Cardiac fibroblast (primary cell): ENCODE measurements around the gene NAV2.
"Not testable (repeated sequence)": the region's sequence is repeated elsewhere in the genome, so short reads cannot be mapped to it uniquely, and the experiment has no call there.

Source experiments
- DNase-seq, 2 donors: peaks; one replicate each; pipeline versions ENCODE4 v3.0.0 to v3.0.0-alpha.2; 2010; ENCODE audit warnings: low read depth in 2 of 2
- H3K4me3 ChIP-seq, 2 donors: replicated peaks in 1 of 2; 1 replicate in 1 of 2; 2 replicates in 1 of 2; pipeline ENCODE4 v1.5.1; 2011; ENCODE audit warnings: low read depth in 2 of 2, low read length in 2 of 2, mild to moderate bottlenecking in 2 of 2, moderate library complexity in 1 of 2
- TF ChIP-seq, protein P1 (sequence below): IDR thresholded peaks from one replicate; pipeline ENCODE4 v1.5.1; 2011; ENCODE audit warnings: low read depth, mild to moderate bottlenecking, low read length, inconsistent platforms

Gene NAV2

DNA sequence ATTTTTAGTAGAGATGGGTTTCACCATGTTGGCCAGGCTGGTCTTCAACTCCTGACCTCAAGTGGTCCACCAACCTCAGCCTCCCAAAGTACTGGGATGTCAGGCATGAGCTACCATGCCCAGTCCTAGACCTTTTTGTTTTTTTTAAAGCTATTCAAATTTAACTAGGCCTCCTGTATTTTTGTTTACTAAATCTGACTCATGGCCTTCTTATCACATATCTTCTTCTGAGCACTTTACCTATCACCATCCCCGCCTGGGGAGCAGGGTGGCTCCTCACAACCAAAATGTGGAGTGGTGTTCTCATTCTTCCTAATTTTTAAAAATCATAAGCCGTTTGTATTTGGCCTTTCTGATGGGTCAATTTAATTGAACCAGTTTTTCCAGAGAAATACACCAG is 355.0 kb downstream of the NAV2 start:
- H3K4me3 ChIP-seq, result no peak overlapping the region
- DNase-seq, result no peak
- TF ChIP-seq, protein P1, sequence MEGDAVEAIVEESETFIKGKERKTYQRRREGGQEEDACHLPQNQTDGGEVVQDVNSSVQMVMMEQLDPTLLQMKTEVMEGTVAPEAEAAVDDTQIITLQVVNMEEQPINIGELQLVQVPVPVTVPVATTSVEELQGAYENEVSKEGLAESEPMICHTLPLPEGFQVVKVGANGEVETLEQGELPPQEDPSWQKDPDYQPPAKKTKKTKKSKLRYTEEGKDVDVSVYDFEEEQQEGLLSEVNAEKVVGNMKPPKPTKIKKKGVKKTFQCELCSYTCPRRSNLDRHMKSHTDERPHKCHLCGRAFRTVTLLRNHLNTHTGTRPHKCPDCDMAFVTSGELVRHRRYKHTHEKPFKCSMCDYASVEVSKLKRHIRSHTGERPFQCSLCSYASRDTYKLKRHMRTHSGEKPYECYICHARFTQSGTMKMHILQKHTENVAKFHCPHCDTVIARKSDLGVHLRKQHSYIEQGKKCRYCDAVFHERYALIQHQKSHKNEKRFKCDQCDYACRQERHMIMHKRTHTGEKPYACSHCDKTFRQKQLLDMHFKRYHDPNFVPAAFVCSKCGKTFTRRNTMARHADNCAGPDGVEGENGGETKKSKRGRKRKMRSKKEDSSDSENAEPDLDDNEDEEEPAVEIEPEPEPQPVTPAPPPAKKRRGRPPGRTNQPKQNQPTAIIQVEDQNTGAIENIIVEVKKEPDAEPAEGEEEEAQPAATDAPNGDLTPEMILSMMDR, result no peak

- no peak overlapping the region for H3K4me3 ChIP-seq
- TF ChIP-seq, protein P1, result no peak
- no peak for DNase-seq
These were observed 356.1 kb downstream of the NAV2 start for GRCh38 chr11:20068691-20069090.

DNA sequence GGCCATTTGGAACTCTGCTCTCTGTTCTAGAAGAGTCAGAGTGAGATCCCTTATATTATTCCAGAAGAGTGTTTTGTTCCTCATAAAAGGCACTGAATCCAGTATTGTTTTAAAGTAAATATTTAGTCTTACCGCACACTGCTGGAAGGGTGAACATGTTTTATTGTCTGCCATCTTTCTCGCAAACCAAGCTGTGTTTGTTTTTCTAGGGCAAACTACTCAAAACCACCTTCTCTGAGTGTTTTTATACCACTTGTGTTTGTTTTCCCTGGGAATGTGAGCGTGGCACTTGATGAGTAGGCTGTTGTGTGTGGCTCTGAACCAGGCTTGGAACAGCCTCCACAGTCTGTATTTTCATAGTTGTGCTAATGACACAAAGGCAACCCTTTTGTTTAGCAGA is 357.8 kb downstream of the NAV2 start:
- H3K4me3 ChIP-seq, result no peak overlapping the region
- DNase-seq, result no peak
- TF ChIP-seq, protein P1, result no peak

GRCh38 chr11:20075627-20076026 is 363.0 kb downstream of the NAV2 start:
- no peak overlapping the region for H3K4me3 ChIP-seq
- TF ChIP-seq, protein P1, result no peak
- no peak for DNase-seq

DNA sequence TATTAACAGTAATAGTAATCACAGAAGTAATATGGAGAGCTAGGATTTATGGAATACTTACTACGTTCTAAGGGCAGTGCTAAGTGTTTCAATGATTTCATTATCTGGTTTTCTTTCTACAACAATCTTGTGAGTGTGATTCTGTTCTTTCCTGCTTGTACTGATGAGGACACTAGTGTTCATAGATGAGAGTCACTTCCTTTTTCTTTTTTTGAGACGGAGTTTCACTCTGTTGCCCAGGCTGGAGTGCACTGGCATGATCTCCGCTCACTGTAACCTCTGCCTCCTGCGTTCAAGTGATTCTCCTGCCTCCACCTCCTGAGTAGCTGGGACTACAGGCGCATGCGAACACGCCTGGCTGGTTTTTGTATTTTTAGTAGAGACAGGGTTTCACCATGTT is 366.2 kb downstream of the NAV2 start:
- TF ChIP-seq, protein P1, result no peak
- no peak overlapping the region for H3K4me3 ChIP-seq
- DNase-seq, result no peak

DNA sequence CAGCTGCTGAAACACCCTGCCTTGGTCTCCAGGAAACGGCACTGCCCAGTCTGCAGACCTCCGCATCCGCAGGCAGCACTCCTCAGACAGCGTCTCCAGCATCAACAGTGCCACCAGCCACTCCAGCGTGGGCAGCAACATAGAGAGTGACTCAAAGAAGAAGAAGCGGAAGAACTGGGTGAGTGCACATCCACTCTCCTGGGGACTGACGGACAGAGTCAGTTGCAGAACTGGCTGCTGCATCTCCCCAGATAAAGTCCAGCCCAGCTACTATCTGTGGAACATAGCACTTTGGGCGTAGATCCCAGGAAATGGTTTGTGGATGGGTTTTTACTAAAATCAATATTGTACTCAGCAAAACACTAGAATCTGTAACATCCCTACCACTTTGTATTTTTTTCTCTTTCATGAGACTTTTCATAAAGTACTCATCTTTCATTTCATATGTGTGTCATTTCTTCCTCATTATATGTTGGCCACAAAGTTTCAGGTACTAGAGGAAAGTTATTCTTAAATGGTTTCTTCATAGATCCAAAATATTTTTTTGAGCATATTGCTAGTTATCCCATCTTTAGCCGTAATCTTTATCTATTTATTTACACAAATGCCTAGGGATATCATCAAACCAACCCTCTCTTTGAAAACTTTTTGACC is 367.5 kb downstream of the NAV2 start:
- no peak overlapping the region for H3K4me3 ChIP-seq
- DNase-seq, result no peak
- TF ChIP-seq, protein P1, result no peak

DNA sequence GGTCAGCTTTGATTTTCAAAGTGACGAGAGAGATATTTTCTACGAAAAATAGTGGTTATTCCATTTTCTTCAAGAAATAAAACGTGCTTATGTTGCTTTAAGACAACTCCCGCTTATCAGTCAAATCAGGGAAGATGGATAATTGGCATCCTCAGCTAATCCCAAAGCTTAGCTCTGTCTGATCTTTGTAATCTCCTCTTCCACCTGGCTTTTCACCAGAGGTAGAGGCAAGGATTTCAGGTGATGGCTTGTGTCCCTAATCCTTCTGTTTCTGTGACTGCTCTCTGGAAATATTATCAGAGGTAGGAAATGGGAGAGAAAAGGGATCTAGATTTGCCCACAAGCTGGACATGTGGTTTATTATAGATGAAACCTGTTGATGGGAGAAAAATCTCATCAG is 368.7 kb downstream of the NAV2 start:
- no peak for DNase-seq
- TF ChIP-seq, protein P1, result no peak
- H3K4me3 ChIP-seq, result no peak overlapping the region

DNA sequence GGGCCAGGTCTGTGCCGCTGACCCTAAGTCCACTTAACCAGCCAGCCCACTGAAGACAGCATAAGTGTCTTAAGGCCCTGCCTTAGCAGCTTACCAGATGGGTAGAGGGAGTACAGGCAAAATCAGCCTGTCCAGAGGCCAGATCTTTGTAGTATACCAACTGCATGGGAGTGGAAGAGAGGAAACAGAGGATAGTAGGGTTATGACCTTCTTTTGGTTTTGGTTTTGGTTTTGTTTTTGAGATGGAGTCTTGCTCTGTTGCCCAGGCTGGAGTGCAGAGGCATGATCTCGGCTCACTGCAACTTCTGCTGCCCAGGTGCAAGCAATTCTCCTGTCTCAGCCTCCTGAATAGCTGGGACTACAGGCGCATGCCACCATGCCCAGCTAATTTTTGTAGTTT is 371.2 kb downstream of the NAV2 start:
- not testable (repeated sequence) for H3K4me3 ChIP-seq

More for the DNA sequence above, 371.2 kb downstream of the NAV2 start:
- not testable (repeated sequence) for DNase-seq
